Measurements from ENCODE around the gene QSOX2.

QSOX2 gene

GRCh38 chr9:136242918-136243525 lies 2.6 kb downstream of the QSOX2 start:
- TF ChIP-seq SIN3A (IDR thresholded peaks at IDR 0.05; ENCODE audit: borderline replicate concordance, insufficient read depth, low read length) (no peak), FOXP2 (optimal IDR thresholded peaks at IDR 0.05; ENCODE audit: borderline replicate concordance, extremely low read depth, extremely low read length, insufficient read depth) (no peak), POLR2AphosphoS5 (IDR thresholded peaks at IDR 0.05; ENCODE audit: low read depth, low read length) (no peak), REST (IDR thresholded peaks at IDR 0.05; ENCODE audit: insufficient read depth in 1 of 2, low read depth in 2 of 2, low read length in 2 of 2) (no peak), TAF1 (IDR thresholded peaks at IDR 0.05; ENCODE audit: borderline replicate concordance, insufficient read depth, low read length) (no peak)

GRCh38 chr9:136242248-136242647 lies 3.4 kb downstream of the QSOX2 start:
- TF ChIP-seq SIN3A (IDR thresholded peaks at IDR 0.05; ENCODE audit: borderline replicate concordance, insufficient read depth, low read length): no peak
- no peak for TF ChIP-seq POLR2AphosphoS5 (IDR thresholded peaks at IDR 0.05; ENCODE audit: low read depth, low read length)
- no peak for TF ChIP-seq TAF1 (IDR thresholded peaks at IDR 0.05; ENCODE audit: borderline replicate concordance, insufficient read depth, low read length)
- no peak for TF ChIP-seq REST (IDR thresholded peaks at IDR 0.05; ENCODE audit: insufficient read depth in 1 of 2, low read depth in 2 of 2, low read length in 2 of 2)
- TF ChIP-seq FOXP2 (optimal IDR thresholded peaks at IDR 0.05; ENCODE audit: borderline replicate concordance, extremely low read depth, extremely low read length, insufficient read depth): no peak

GRCh38 chr9:136241542-136241941 lies 4.1 kb downstream of the QSOX2 start:
- no peak for TF ChIP-seq TAF1 (IDR thresholded peaks at IDR 0.05; ENCODE audit: borderline replicate concordance, insufficient read depth, low read length)
- no peak for TF ChIP-seq REST (IDR thresholded peaks at IDR 0.05; ENCODE audit: insufficient read depth in 1 of 2, low read depth in 2 of 2, low read length in 2 of 2)
- no peak for TF ChIP-seq POLR2AphosphoS5 (IDR thresholded peaks at IDR 0.05; ENCODE audit: low read depth, low read length)
- no peak for TF ChIP-seq SIN3A (IDR thresholded peaks at IDR 0.05; ENCODE audit: borderline replicate concordance, insufficient read depth, low read length)
- TF ChIP-seq FOXP2 (optimal IDR thresholded peaks at IDR 0.05; ENCODE audit: borderline replicate concordance, extremely low read depth, extremely low read length, insufficient read depth): no peak

- TF ChIP-seq REST (IDR thresholded peaks at IDR 0.05; ENCODE audit: insufficient read depth in 1 of 2, low read depth in 2 of 2, low read length in 2 of 2) (no peak), POLR2AphosphoS5 (IDR thresholded peaks at IDR 0.05; ENCODE audit: low read depth, low read length) (no peak), FOXP2 (optimal IDR thresholded peaks at IDR 0.05; ENCODE audit: borderline replicate concordance, extremely low read depth, extremely low read length, insufficient read depth) (no peak), SIN3A (IDR thresholded peaks at IDR 0.05; ENCODE audit: borderline replicate concordance, insufficient read depth, low read length) (no peak), TAF1 (IDR thresholded peaks at IDR 0.05; ENCODE audit: borderline replicate concordance, insufficient read depth, low read length) (no peak)
These were observed 4.7 kb downstream of the QSOX2 start for GRCh38 chr9:136240941-136241340.

Measured in PFSK-1 (cell line).